Suprapubic skin (tissue), 4 donors: ENCODE measurements around the gene PLAGL1. TPM values are rescaled to one million over a fixed set of nuclear protein-coding genes. Genes with fewer than 3 reads are reported as not detected.

Experiments
- DNase-seq, 2 donors: peaks; one replicate each; pipeline ENCODE4 v3.0.0-alpha.2; 2019; ENCODE audit warnings: low spot score in 2 of 2
- H3K27ac ChIP-seq: fragments of 200-600 bp; sonication (generic); one replicate; pipeline ENCODE4 v1.5.1; 2019
- H3K27me3 ChIP-seq: fragments of 200-600 bp; sonication (generic); one replicate; pipeline ENCODE4 v1.5.1; 2019
- H3K36me3 ChIP-seq: fragments of 200-600 bp; sonication (generic); one replicate; pipeline ENCODE4 v1.5.1; 2019
- H3K4me1 ChIP-seq: fragments of 200-600 bp; sonication (generic); one replicate; pipeline ENCODE4 v1.5.1; 2019
- H3K4me3 ChIP-seq: fragments of 200-600 bp; sonication (generic); one replicate; pipeline ENCODE4 v1.5.1; 2019; ENCODE audit warnings: mild to moderate bottlenecking
- H3K9me3 ChIP-seq: fragments of 200-600 bp; sonication (generic); one replicate; pipeline ENCODE4 v1.5.1; 2019
- EP300 ChIP-seq: sonication (generic); formaldehyde crosslinking; IDR thresholded peaks from one replicate; pipeline ENCODE4 v1.6.1; 2017; ENCODE audit warnings: antibody characterized with exemption
- POLR2A ChIP-seq, 2 donors: fragments of 450-650 bp; IDR thresholded peaks; one replicate each; pipeline ENCODE4 v1.6.1; 2017; ENCODE audit warnings: antibody characterized with exemption in 2 of 2, mild to moderate bottlenecking in 2 of 2, moderate library complexity in 2 of 2
- POLR2AphosphoS5 ChIP-seq, 3 donors: sonication (generic); formaldehyde crosslinking; IDR thresholded peaks; one replicate each; pipeline ENCODE4 v1.6.1; 2017; ENCODE audit warnings: antibody characterized with exemption in 3 of 3
- WGBS: methylation state at CpG from one replicate; pipeline ENCODE4 v1.1.5; 2018; 5-methylcytosine and 5-hydroxymethylcytosine counted together
- total RNA-seq, 4 donors: library from RNA; depleted of rRNA; stranded (reverse); fragments of >200 nt; gene quantifications; one replicate each; pipeline ENCODE4 v1.1.0, GENCODE V29; 2016
- TF ChIP-seq, protein P1 (sequence below), 2 donors: fragments of 200-600 bp in 1 of 2; fragments of 450-650 bp in 1 of 2; sonication (generic) in 1 of 2; IDR thresholded peaks; one replicate each; pipeline ENCODE4 v1.5.1; 2016 to 2019; ENCODE audit warnings: antibody characterized with exemption in 2 of 2, mild to moderate bottlenecking in 1 of 2, moderate library complexity in 1 of 2

Gene PLAGL1
- total RNA-seq, 4 donors from 2014 or later, result 43.7 to 57.0 (median 51.2) TPM

DNA sequence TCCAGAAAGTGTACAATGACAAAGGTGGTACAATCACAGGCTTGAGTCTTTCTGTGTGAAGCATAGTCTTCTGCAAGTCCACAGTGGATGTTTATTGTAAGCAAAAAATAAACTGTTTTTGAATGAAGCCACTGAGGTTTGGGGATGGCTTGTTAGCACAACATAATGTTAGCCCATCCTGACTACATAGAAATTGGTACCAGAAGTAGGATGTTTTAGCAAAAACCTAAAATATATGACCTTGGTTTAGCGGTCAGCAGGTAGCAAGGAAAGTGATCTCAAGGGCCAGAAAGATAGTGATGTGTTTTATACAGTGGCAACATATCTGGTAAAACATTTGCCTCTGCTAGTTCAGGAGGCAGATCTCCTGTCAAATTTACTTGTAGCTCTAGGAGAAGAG is 15.8 kb downstream of the PLAGL1 start:
- H3K9me3 ChIP-seq, result no peaks in the 10 kb centered on the region
- TF ChIP-seq, protein P1, sequence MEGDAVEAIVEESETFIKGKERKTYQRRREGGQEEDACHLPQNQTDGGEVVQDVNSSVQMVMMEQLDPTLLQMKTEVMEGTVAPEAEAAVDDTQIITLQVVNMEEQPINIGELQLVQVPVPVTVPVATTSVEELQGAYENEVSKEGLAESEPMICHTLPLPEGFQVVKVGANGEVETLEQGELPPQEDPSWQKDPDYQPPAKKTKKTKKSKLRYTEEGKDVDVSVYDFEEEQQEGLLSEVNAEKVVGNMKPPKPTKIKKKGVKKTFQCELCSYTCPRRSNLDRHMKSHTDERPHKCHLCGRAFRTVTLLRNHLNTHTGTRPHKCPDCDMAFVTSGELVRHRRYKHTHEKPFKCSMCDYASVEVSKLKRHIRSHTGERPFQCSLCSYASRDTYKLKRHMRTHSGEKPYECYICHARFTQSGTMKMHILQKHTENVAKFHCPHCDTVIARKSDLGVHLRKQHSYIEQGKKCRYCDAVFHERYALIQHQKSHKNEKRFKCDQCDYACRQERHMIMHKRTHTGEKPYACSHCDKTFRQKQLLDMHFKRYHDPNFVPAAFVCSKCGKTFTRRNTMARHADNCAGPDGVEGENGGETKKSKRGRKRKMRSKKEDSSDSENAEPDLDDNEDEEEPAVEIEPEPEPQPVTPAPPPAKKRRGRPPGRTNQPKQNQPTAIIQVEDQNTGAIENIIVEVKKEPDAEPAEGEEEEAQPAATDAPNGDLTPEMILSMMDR (IDR thresholded peaks at IDR 0.05), result no peak
- no peak for TF ChIP-seq POLR2AphosphoS5 (IDR thresholded peaks at IDR 0.05)
- TF ChIP-seq POLR2A (IDR thresholded peaks at IDR 0.05), result no peak
- TF ChIP-seq EP300, result no peak
- no peak for DNase-seq
- H3K27ac ChIP-seq, result no peak overlapping the region
- H3K4me3 ChIP-seq, result no peak overlapping the region
- no peaks in the 10 kb centered on the region for H3K4me1 ChIP-seq
- WGBS, result 100% methylated on average over 1 of the region's 1 CpG
- H3K36me3 ChIP-seq, result no peaks in the 10 kb centered on the region
- no peaks in the 10 kb centered on the region for H3K27me3 ChIP-seq

GRCh38 chr6:143986463-143987065 is 21.5 kb downstream of the PLAGL1 start:
- Histone ChIP-seq H3K27me3 (no peaks in the 10 kb centered on the region), H3K9me3 (no peaks in the 10 kb centered on the region), H3K4me1 (no peaks in the 10 kb centered on the region), H3K36me3 (no peaks in the 10 kb centered on the region), H3K4me3 (no peak overlapping the region), H3K27ac (no peak overlapping the region)
- 78% methylated on average over 5 of the region's 5 CpGs for WGBS
- no peak for DNase-seq
- TF ChIP-seq POLR2A (IDR thresholded peaks at IDR 0.05) (no peak), POLR2AphosphoS5 (IDR thresholded peaks at IDR 0.05) (no peak)

DNA sequence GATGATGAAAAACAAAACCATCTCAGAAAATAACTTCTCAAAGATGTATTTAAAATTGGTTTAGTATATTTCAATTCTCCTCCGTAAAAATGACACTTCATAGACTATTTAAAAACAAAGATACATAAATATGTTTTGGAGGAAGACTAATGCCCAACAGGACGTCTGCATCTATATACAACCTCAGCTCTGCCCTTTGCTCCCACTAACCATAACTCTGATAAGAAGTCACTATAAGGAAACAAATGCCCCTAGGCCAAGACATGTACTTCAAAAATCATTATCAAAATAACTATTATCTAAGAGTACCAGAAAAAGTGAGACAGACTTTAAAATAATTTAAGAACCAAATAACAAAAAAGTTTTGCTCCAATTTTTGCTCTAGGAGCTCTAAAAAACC is 23.4 kb downstream of the PLAGL1 start:
- TF ChIP-seq, protein P1 (IDR thresholded peaks at IDR 0.05), result no peak
- TF ChIP-seq POLR2A (IDR thresholded peaks at IDR 0.05) (no peak), EP300 (no peak), POLR2AphosphoS5 (IDR thresholded peaks at IDR 0.05) (no peak)
- no peaks in the 10 kb centered on the region for H3K4me1 ChIP-seq
- 69% methylated on average over 2 of the region's 2 CpGs for WGBS
- H3K9me3 ChIP-seq, result no peaks in the 10 kb centered on the region
- no peak for DNase-seq
- no peak overlapping the region for H3K27ac ChIP-seq
- no peaks in the 10 kb centered on the region for H3K27me3 ChIP-seq
- no peaks in the 10 kb centered on the region for H3K36me3 ChIP-seq
- H3K4me3 ChIP-seq, result no peak overlapping the region

GRCh38 chr6:143982968-143983367 is 25.1 kb downstream of the PLAGL1 start:
- Histone ChIP-seq H3K4me1 (no peaks in the 10 kb centered on the region), H3K27ac (no peak overlapping the region), H3K36me3 (no peaks in the 10 kb centered on the region), H3K9me3 (no peaks in the 10 kb centered on the region), H3K27me3 (no peaks in the 10 kb centered on the region), H3K4me3 (no peak overlapping the region)
- no peak for TF ChIP-seq POLR2AphosphoS5 (IDR thresholded peaks at IDR 0.05)
- TF ChIP-seq EP300, result no peak
- TF ChIP-seq, protein P1 (IDR thresholded peaks at IDR 0.05), result no peak
- TF ChIP-seq POLR2A (IDR thresholded peaks at IDR 0.05), result no peak
- no peak for DNase-seq
- WGBS, result 84% methylated on average over 2 of the region's 2 CpGs

DNA sequence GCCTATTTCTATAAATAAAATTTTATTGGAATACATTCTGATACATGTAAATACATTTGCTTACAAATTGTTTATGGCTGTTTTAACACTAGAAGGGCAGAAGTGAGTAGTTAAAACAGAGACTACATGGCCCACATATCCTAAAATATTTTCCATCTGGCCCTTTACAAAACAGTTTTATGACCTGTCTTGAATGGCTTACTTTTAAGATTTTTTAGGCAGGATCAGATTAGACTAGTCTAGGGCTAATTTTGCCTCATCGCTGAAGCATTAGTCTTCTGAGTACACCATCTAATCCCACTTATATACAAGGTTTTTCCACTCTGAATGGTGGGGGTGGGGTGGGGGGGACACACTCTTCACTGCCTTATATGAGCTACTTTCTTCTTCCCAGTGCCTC is 27.1 kb downstream of the PLAGL1 start:
- H3K4me1 ChIP-seq, result no peaks in the 10 kb centered on the region
- H3K27me3 ChIP-seq, result no peaks in the 10 kb centered on the region
- no peak for TF ChIP-seq POLR2A (IDR thresholded peaks at IDR 0.05)
- TF ChIP-seq EP300, result no peak
- no peak for TF ChIP-seq POLR2AphosphoS5 (IDR thresholded peaks at IDR 0.05)
- TF ChIP-seq, protein P1 (IDR thresholded peaks at IDR 0.05), result no peak
- DNase-seq, result no peak
- H3K36me3 ChIP-seq, result no peaks in the 10 kb centered on the region
- H3K4me3 ChIP-seq, result no peak overlapping the region
- H3K9me3 ChIP-seq, result no peaks in the 10 kb centered on the region
- no peak overlapping the region for H3K27ac ChIP-seq
- WGBS, result 100% methylated on average over 1 of the region's 1 CpG
